KMS-11 (cell line): Measurements from ENCODE around the gene CDK11B.
"Not testable (repeated sequence)": the region's sequence is repeated elsewhere in the genome, so short reads cannot be mapped to it uniquely, and the experiment has no call there.

Experiments
- H2AFZ ChIP-seq: fragments of 200-600 bp; sonication (generic); 2 replicates; pipeline ENCODE4 v1.6.1; 2016; ENCODE audit warnings: antibody characterized with exemption, mixed run types, low read depth
- H3K27ac ChIP-seq: fragments of 200-600 bp; sonication (generic); 2 replicates; pipeline ENCODE4 v1.6.1; 2016; ENCODE audit warnings: mild to moderate bottlenecking, mixed run types
- H3K27me3 ChIP-seq: fragments of 200-600 bp; sonication (generic); 2 replicates; pipeline ENCODE4 v1.6.1; 2017; ENCODE audit warnings: mild to moderate bottlenecking, low read depth, mixed run types, moderate library complexity; ENCODE audit not compliant: insufficient read depth
- H3K36me3 ChIP-seq: fragments of 200-600 bp; sonication (generic); 2 replicates; pipeline ENCODE4 v1.6.1; 2017; ENCODE audit warnings: mild to moderate bottlenecking, mixed run types; ENCODE audit not compliant: insufficient read depth
- H3K4me1 ChIP-seq: fragments of 200-600 bp; sonication (generic); 2 replicates; pipeline ENCODE4 v1.6.1; 2016; ENCODE audit warnings: mild to moderate bottlenecking, low read depth, mixed run types; ENCODE audit not compliant: poor library complexity, severe bottlenecking
- H3K4me2 ChIP-seq: fragments of 200-600 bp; sonication (generic); 2 replicates; pipeline ENCODE4 v1.7.0; 2016; ENCODE audit warnings: mild to moderate bottlenecking, mixed run types
- H3K4me3 ChIP-seq: fragments of 200-600 bp; sonication (generic); IDR thresholded peaks from 2 replicates; pipeline ENCODE4 v1.6.1; 2017; ENCODE audit warnings: low read depth, low read length, mixed read lengths; ENCODE audit not compliant: insufficient read depth
- H3K79me2 ChIP-seq: fragments of 200-600 bp; sonication (generic); 2 replicates; pipeline ENCODE4 v1.6.1; 2016; ENCODE audit warnings: low read depth, mixed run types; ENCODE audit not compliant: insufficient read depth
- H3K9ac ChIP-seq: fragments of 200-600 bp; sonication (generic); 2 replicates; pipeline ENCODE4 v1.6.1; 2016; ENCODE audit warnings: mild to moderate bottlenecking, mixed run types
- H4K20me1 ChIP-seq: fragments of 200-600 bp; sonication (generic); 2 replicates; pipeline ENCODE4 v1.6.1; 2016; ENCODE audit warnings: mild to moderate bottlenecking, mixed run types; ENCODE audit not compliant: insufficient read depth
- CTCF ChIP-seq: fragments of 200-600 bp; sonication (generic); conservative IDR thresholded peaks from 2 replicates; pipeline ENCODE4 v1.6.1; 2017; ENCODE audit warnings: low read depth, mild to moderate bottlenecking, antibody characterized with exemption, low read length, moderate library complexity, mixed read lengths

CDK11B gene

GRCh38 chr1:1666526-1666925 is 7.7 kb upstream of the CDK11B start:
- Histone ChIP-seq H3K79me2 (no peaks in the 10 kb centered on the region), H4K20me1 (no peaks in the 10 kb centered on the region), H3K27me3 (no peaks in the 10 kb centered on the region), H3K4me3 (no peak overlapping the region), H3K9ac (no peak overlapping the region), H3K27ac (no peak overlapping the region), H2AFZ (no peak overlapping the region), H3K36me3 (no peaks in the 10 kb centered on the region), H3K4me2 (no peak overlapping the region), H3K4me1 (no peaks in the 10 kb centered on the region)
- TF ChIP-seq CTCF, result no peak

GRCh38 chr1:1665815-1666251 is 7.0 kb upstream of the CDK11B start:
- no peaks in the 10 kb centered on the region for H4K20me1 ChIP-seq
- TF ChIP-seq CTCF, result peak; percentile 55
- no peak overlapping the region for H3K9ac ChIP-seq
- no peak overlapping the region for H2AFZ ChIP-seq
- no peak overlapping the region for H3K4me3 ChIP-seq
- H3K36me3 ChIP-seq, result no peaks in the 10 kb centered on the region
- H3K4me1 ChIP-seq, result no peaks in the 10 kb centered on the region
- no peak overlapping the region for H3K4me2 ChIP-seq
- no peaks in the 10 kb centered on the region for H3K79me2 ChIP-seq
- H3K27me3 ChIP-seq, result no peaks in the 10 kb centered on the region
- H3K27ac ChIP-seq, result no peak overlapping the region

- no peaks in the 10 kb centered on the region for H3K36me3 ChIP-seq
- H3K79me2 ChIP-seq, result no peaks in the 10 kb centered on the region
- no peak overlapping the region for H3K4me3 ChIP-seq
- H3K27ac ChIP-seq, result no peak overlapping the region
- H3K9ac ChIP-seq, result no peak overlapping the region
- no peaks in the 10 kb centered on the region for H3K27me3 ChIP-seq
- TF ChIP-seq CTCF, result no peak
- H3K4me2 ChIP-seq, result no peak overlapping the region
- no peaks in the 10 kb centered on the region for H3K4me1 ChIP-seq
- no peaks in the 10 kb centered on the region for H4K20me1 ChIP-seq
- H2AFZ ChIP-seq, result no peak overlapping the region
Observed at GRCh38 chr1:1664941-1665814, 6.4 kb upstream of the CDK11B start.

- not testable (repeated sequence) for H3K4me1 ChIP-seq, H2AFZ ChIP-seq, H3K36me3 ChIP-seq, H3K27me3 ChIP-seq, H3K27ac ChIP-seq, H4K20me1 ChIP-seq, H3K79me2 ChIP-seq, H3K9ac ChIP-seq, H3K4me2 ChIP-seq, H3K4me3 ChIP-seq
Observed at GRCh38 chr1:1664318-1664717, 5.5 kb upstream of the CDK11B start.

- H3K27me3 ChIP-seq, H2AFZ ChIP-seq, H3K4me3 ChIP-seq, H3K36me3 ChIP-seq, H3K79me2 ChIP-seq, H3K4me2 ChIP-seq, H3K9ac ChIP-seq, H4K20me1 ChIP-seq, H3K27ac ChIP-seq, H3K4me1 ChIP-seq: not testable (repeated sequence)
Observed at GRCh38 chr1:1662830-1663560, 4.2 kb upstream of the CDK11B start.

GRCh38 chr1:1662392-1662791 is 3.6 kb upstream of the CDK11B start:
- H3K27me3 ChIP-seq, H3K79me2 ChIP-seq, H3K36me3 ChIP-seq, H4K20me1 ChIP-seq, H2AFZ ChIP-seq, H3K4me3 ChIP-seq, H3K4me2 ChIP-seq, H3K4me1 ChIP-seq, H3K27ac ChIP-seq, H3K9ac ChIP-seq: not testable (repeated sequence)

GRCh38 chr1:1648265-1648664 is 10.5 kb downstream of the CDK11B start:
- H3K79me2 ChIP-seq, H3K27me3 ChIP-seq, H4K20me1 ChIP-seq, H3K9ac ChIP-seq, H3K4me2 ChIP-seq, H2AFZ ChIP-seq, H3K4me1 ChIP-seq, H3K27ac ChIP-seq, H3K4me3 ChIP-seq: not testable (repeated sequence)
- H3K36me3 ChIP-seq, result peaks cover 12% of the 10 kb centered on the region; the same call in 1 of the 2 replicates
